Esophagus (tissue), 2 donors: Measurements from ENCODE around the gene DDAH1. TPM values are rescaled to one million over a fixed set of nuclear protein-coding genes. Genes with fewer than 3 reads are reported as not detected.
A peak's percentile ranks its signal among the peaks of the same experiment; 100 is the strongest.

Source experiments
- H3K27ac ChIP-seq, 2 donors: one replicate each; pipeline ENCODE4 v1.5.1; 2013; ENCODE audit warnings: low read depth in 2 of 2, mild to moderate bottlenecking in 2 of 2, inconsistent platforms in 1 of 2, low read length in 1 of 2, moderate library complexity in 1 of 2
- H3K27me3 ChIP-seq, 2 donors: one replicate each; pipeline ENCODE4 v1.6.1; 2013; ENCODE audit warnings: low read length in 2 of 2, control low read depth in 1 of 2, mild to moderate bottlenecking in 1 of 2; ENCODE audit not compliant: insufficient read depth in 2 of 2, control insufficient read depth in 1 of 2
- H3K36me3 ChIP-seq, 2 donors: one replicate each; pipeline ENCODE4 v1.6.1; 2013; ENCODE audit warnings: low read length in 1 of 2; ENCODE audit not compliant: control insufficient read depth in 2 of 2, insufficient read depth in 2 of 2
- H3K4me1 ChIP-seq, 2 donors: one replicate each; pipeline ENCODE4 v1.6.1; 2013; ENCODE audit warnings: low read length in 1 of 2; ENCODE audit not compliant: control insufficient read depth in 2 of 2, insufficient read depth in 2 of 2
- H3K4me3 ChIP-seq, 2 donors: one replicate each; pipeline ENCODE4 v1.5.1; 2013; ENCODE audit warnings: low read length in 2 of 2, mild to moderate bottlenecking in 2 of 2, low read depth in 1 of 2, moderate library complexity in 1 of 2
- H3K9me3 ChIP-seq, 2 donors: one replicate each; pipeline ENCODE4 v1.6.1; 2013; ENCODE audit warnings: mild to moderate bottlenecking in 2 of 2, low read depth in 1 of 2, low read length in 1 of 2, moderate library complexity in 1 of 2; ENCODE audit not compliant: control insufficient read depth in 2 of 2, insufficient read depth in 1 of 2
- WGBS, 2 donors: extraction: QIAGEN DNeasy Blood & Tissue Kit; methylation state at CpG; one replicate each; pipeline ENCODE4 v1.1.7; 2013; 5-methylcytosine and 5-hydroxymethylcytosine counted together
- polyA plus RNA-seq, 2 donors: library from polyadenylated mRNA; stranded (reverse); fragments of 200-250 nt; gene quantifications; one replicate each; pipeline ENCODE4 v1.2.3, GENCODE V29; 2013
- donor health status: healthy with polysubstance abuse.
- donor health status: Bipolar disorder and iron deficiency.

Gene DDAH1
- polyA plus RNA-seq, 2 donors = 5.9 to 6.9 TPM

GRCh38 chr1:85296980-85297379 is 168.0 kb downstream of the DDAH1 start:
- 29 to 47% methylated on average over 1 of the region's 1 CpG for WGBS, 2 donors
- no peaks in the 10 kb centered on the region for H3K36me3 ChIP-seq
- H3K9me3 ChIP-seq = no peaks in the 10 kb centered on the region
- H3K27me3 ChIP-seq = no peaks in the 10 kb centered on the region
- peaks cover 2 to 13% of the 10 kb centered on the region in 2 donors for H3K4me1 ChIP-seq
- no peak overlapping the region for H3K4me3 ChIP-seq
- peak overlapping the region; percentile 74 to 88 for H3K27ac ChIP-seq

- Histone ChIP-seq H3K9me3 (no peaks in the 10 kb centered on the region), H3K4me3 (no peak overlapping the region), H3K36me3 (no peaks in the 10 kb centered on the region), H3K27me3 (no peaks in the 10 kb centered on the region), H3K4me1 (peaks cover 2 to 13% of the 10 kb centered on the region in 2 donors), H3K27ac (peak overlapping the region; percentile 25 to 74)
- WGBS, 2 donors = 81 to 87% methylated on average over 4 of the region's 4 CpGs
These were observed 169.3 kb downstream of the DDAH1 start for GRCh38 chr1:85295654-85296053.

DNA sequence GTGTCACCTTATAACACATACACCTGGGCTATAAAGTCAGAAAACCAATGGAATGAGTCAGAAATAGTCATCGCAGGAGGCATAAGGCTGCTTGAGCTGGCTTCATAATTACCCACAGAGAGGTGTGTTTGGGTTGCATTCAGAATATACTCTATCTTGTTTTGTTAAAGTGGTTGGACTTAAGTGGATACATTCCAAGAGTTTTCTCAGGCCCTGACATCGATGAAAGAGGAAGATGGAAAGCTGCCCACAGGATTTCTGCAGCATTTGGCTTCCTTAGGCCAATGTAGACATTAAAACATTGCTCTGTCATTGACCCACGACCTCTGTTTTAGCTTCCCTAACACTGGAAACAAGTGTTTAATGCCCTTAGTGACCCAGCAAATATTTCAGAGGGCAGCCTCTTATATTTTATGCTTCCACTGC is 169.9 kb downstream of the DDAH1 start:
- Histone ChIP-seq H3K27ac (peak overlapping the region; percentile 25 to 63), H3K9me3 (no peaks in the 10 kb centered on the region), H3K36me3 (no peaks in the 10 kb centered on the region), H3K4me3 (no peak overlapping the region), H3K27me3 (no peaks in the 10 kb centered on the region), H3K4me1 (peaks cover 2 to 16% of the 10 kb centered on the region in 2 donors)
- WGBS, 2 donors = 28 to 38% methylated on average over 3 of the region's 3 CpGs

- 99 to 100% methylated on average over 2 of the region's 2 CpGs for WGBS, 2 donors
- Histone ChIP-seq H3K27me3 (no peaks in the 10 kb centered on the region), H3K36me3 (no peaks in the 10 kb centered on the region), H3K27ac (peak overlapping the region; percentile 38 to 50), H3K4me1 (peaks cover 2 to 12% of the 10 kb centered on the region in 2 donors), H3K4me3 (no peak overlapping the region), H3K9me3 (no peaks in the 10 kb centered on the region)
These were observed 174.1 kb downstream of the DDAH1 start for GRCh38 chr1:85290826-85291225.

DNA sequence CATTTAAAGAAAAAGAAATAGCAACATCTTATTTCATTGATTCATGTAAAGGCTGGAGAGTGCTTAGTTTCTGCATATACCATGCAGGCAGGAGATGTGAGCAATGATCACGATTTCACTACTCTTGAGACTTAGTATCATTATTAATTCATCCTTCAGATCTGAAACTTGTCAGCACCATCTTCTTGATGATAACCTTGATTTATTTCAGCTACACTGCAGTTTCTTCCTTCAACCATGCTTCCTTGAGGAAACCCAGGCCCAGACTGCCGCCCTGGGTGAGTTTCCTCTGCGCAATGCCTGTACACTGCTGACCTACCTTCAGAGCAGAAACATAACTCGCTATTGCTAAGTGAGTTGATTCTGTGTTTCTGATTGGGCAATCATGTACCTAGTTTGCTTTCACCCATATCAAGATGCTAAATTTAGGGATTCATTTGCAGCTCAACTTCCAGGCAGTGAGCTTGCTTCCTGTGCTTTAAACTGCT is 175.1 kb downstream of the DDAH1 start:
- WGBS, 2 donors = 59 to 78% methylated on average over 4 of the region's 4 CpGs
- H3K27ac ChIP-seq = peak overlapping the region; percentile 38 to 86
- H3K4me3 ChIP-seq = no peak overlapping the region
- peaks cover 0 to 4% of the 10 kb centered on the region in 2 donors for H3K36me3 ChIP-seq
- peaks cover 0 to 8% of the 10 kb centered on the region in 2 donors for H3K4me1 ChIP-seq
- H3K9me3 ChIP-seq = no peaks in the 10 kb centered on the region
- H3K27me3 ChIP-seq = no peaks in the 10 kb centered on the region

DNA sequence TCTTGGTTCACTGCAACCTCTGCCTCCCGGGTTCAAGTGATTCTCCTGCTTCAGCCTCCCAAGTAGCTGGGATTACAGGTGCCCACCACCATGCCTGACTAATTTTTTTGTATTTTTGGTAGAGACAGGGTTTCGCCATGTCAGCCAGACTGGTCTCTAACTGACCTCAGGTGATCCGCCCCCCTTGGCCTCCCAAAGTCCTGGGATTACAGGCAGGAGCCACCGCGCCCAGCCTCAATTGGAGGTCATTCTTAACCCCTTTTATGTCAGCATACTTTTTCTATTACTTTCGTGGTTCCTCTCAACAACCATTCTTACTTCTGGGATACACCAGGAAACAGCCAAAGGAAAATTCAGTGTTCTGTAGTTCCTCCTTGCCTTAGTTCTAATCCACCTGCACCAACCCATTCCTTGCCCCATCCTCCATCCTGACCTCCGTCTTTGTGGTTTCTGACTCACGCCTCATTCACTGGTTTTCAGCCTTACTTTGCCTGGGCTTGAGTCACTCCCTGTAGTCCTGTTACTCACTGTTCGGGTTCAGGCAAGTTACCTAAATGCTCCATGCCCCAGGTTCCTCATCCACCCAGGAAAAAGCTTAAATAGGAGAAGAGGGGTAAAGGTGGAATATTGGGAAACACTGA is 175.6 kb downstream of the DDAH1 start:
- peaks cover 0 to 8% of the 10 kb centered on the region in 2 donors for H3K4me1 ChIP-seq
- H3K27me3 ChIP-seq = no peaks in the 10 kb centered on the region
- no peaks in the 10 kb centered on the region for H3K9me3 ChIP-seq
- H3K27ac ChIP-seq = peak overlapping the region; percentile 69 to 90
- 61 to 77% methylated on average over 9 of the region's 9 CpGs for WGBS, 2 donors
- peaks cover 0 to 5% of the 10 kb centered on the region in 2 donors for H3K36me3 ChIP-seq
- H3K4me3 ChIP-seq = no peak overlapping the region

- H3K36me3 ChIP-seq = peaks cover 0 to 5% of the 10 kb centered on the region in 2 donors
- H3K27me3 ChIP-seq = no peaks in the 10 kb centered on the region
- no peak overlapping the region for H3K4me3 ChIP-seq
- H3K9me3 ChIP-seq = no peaks in the 10 kb centered on the region
- no peak overlapping the region for H3K27ac ChIP-seq
- H3K4me1 ChIP-seq = peaks cover 0 to 10% of the 10 kb centered on the region in 2 donors
- 89 to 97% methylated on average over 2 of the region's 2 CpGs for WGBS, 2 donors
These were observed 180.8 kb downstream of the DDAH1 start for GRCh38 chr1:85284202-85284601.

GRCh38 chr1:85283475-85284199 is 181.3 kb downstream of the DDAH1 start:
- Histone ChIP-seq H3K4me3 (no peak overlapping the region), H3K4me1 (peaks cover 0 to 12% of the 10 kb centered on the region in 2 donors), H3K9me3 (no peaks in the 10 kb centered on the region), H3K36me3 (peaks cover 0 to 5% of the 10 kb centered on the region in 2 donors), H3K27me3 (no peaks in the 10 kb centered on the region), H3K27ac (no peak overlapping the region)
- 58 to 60% methylated on average over 11 of the region's 11 CpGs for WGBS, 2 donors

DNA sequence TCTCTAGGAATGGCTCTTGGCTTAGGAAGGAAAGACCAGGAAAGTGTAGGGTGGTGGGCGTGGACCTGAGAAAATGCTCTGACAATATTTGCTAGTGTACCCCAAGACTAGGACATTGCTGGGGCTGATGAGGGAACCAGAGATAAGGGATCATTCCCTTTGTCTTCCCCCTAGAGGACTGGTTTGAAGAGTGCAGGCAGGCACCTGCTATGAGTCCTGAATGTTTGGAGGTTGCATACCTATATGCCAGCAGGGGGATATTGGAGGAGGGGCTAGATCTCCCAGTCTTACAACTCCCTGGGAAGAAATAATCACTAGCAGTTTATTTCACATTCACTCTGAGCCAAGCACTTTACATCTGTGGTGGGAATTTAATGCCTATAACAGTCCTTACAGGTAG is 182.5 kb downstream of the DDAH1 start:
- 84 to 88% methylated on average over 1 of the region's 1 CpG for whole genome bisulfite sequencing, 2 donors
- Histone ChIP-seq H3K4me1 (peaks cover 0 to 12% of the 10 kb centered on the region in 2 donors), H3K27me3 (no peaks in the 10 kb centered on the region), H3K4me3 (no peak overlapping the region), H3K9me3 (no peaks in the 10 kb centered on the region), H3K27ac (no peak overlapping the region), H3K36me3 (peaks cover 0 to 5% of the 10 kb centered on the region in 2 donors)
